A673 (cell line): ENCODE data around the gene COL4A1. TPM values are rescaled to one million over a fixed set of nuclear protein-coding genes. Genes with fewer than 3 reads are reported as not detected.

Experiments used
- BruUV-seq: library from RNA; stranded (reverse); fragments of 400-500 nt; replicated peaks from 2 replicates; lab custom pipeline; 2021; lab: Mats Ljungman, UMichigan
- CTCF ChIA-PET: fragments of 300-600 bp; sonication (Branson Sonifier 250); formaldehyde crosslinking; loops from one replicate; lab custom pipeline; 2022; ENCODE audit warnings: antibody characterized with exemption; lab: Charles Lee
- POLR2A ChIA-PET: fragments of 300-600 bp; sonication (Branson Sonifier 250); formaldehyde crosslinking; loops from one replicate; lab custom pipeline; 2022; ENCODE audit warnings: antibody characterized with exemption; ENCODE audit not compliant: low non-redundant PET; lab: Charles Lee
- DNase-seq: peaks from one replicate; pipeline ENCODE4 v3.0.0-alpha.2; 2015; ENCODE audit warnings: low spot score
- H3K27ac ChIP-seq: fragments of 200-600 bp; sonication (generic); 2 replicates; pipeline ENCODE4 v1.5.1; 2016; ENCODE audit warnings: mixed run types, low read depth, mild to moderate bottlenecking, mixed read lengths, antibody characterized with exemption, low read length; ENCODE audit not compliant: poor library complexity, severe bottlenecking
- H3K27me3 ChIP-seq: fragments of 200-600 bp; sonication (generic); replicated peaks from 2 replicates; pipeline ENCODE4 v1.6.1; 2017; ENCODE audit warnings: mixed run types, low read depth, mild to moderate bottlenecking, mixed read lengths, antibody characterized with exemption, low read length; ENCODE audit not compliant: insufficient read depth, poor library complexity
- H3K36me3 ChIP-seq: fragments of 200-600 bp; sonication (generic); 2 replicates; pipeline ENCODE4 v1.6.1; 2016; ENCODE audit warnings: mixed run types, mild to moderate bottlenecking, mixed read lengths, antibody characterized with exemption, low read length; ENCODE audit not compliant: insufficient read depth, poor library complexity, severe bottlenecking
- H3K4me1 ChIP-seq: fragments of 200-600 bp; sonication (generic); 2 replicates; pipeline ENCODE4 v1.6.1; 2017; ENCODE audit warnings: mixed run types, mild to moderate bottlenecking, mixed read lengths, antibody characterized with exemption, low read length; ENCODE audit not compliant: insufficient read depth, poor library complexity, severe bottlenecking
- H3K4me3 ChIP-seq: fragments of 200-600 bp; sonication (generic); 2 replicates; pipeline ENCODE4 v1.5.1; 2016; ENCODE audit warnings: low read depth, mixed run types, mild to moderate bottlenecking, mixed read lengths, low read length; ENCODE audit not compliant: poor library complexity, severe bottlenecking
- H3K9me3 ChIP-seq: fragments of 200-600 bp; sonication (generic); 2 replicates; pipeline ENCODE4 v1.6.1; 2016; ENCODE audit warnings: mixed run types, low read depth, mild to moderate bottlenecking, mixed read lengths, antibody characterized with exemption, low read length; ENCODE audit not compliant: poor library complexity, severe bottlenecking
- CTCF ChIP-seq: fragments of 300-800, 200-600 bp; sonication (generic); conservative IDR thresholded peaks from 2 replicates; pipeline ENCODE4 v1.5.1; 2017; ENCODE audit warnings: low read depth, mild to moderate bottlenecking, antibody characterized with exemption, low read length, moderate library complexity, mixed read lengths
- EZH2 ChIP-seq: fragments of 200-600 bp; sonication (generic); IDR thresholded peaks from 2 replicates; pipeline ENCODE4 v1.6.1; 2017; ENCODE audit warnings: borderline replicate concordance, low read depth, mild to moderate bottlenecking, mixed read lengths, antibody characterized with exemption, low read length; ENCODE audit not compliant: poor library complexity, severe bottlenecking
- intact Hi-C: fragments of 100-400 bp; cut with micrococcal nuclease; formaldehyde crosslinking; loops from one replicate; pipeline ENCODE4 v1.10.0; 2022; ENCODE audit not compliant: unreplicated experiment
- total RNA-seq: library from RNA; stranded (reverse); gene quantifications from 2 replicates; pipeline ENCODE4 v1.2.3, GENCODE V29; 2021

Gene COL4A1
- total RNA-seq, 1 experiment from 2014 or later = 83.9 TPM

GRCh38 chr13:110306340-110306959, 507 bp downstream of the COL4A1 start:
- Histone ChIP-seq H3K4me3 (peak overlapping the region; percentile 98), H3K27ac (peak overlapping the region; percentile 91), H3K4me1 (peaks cover 37% of the 10 kb centered on the region), H3K9me3 (no peaks in the 10 kb centered on the region), H3K27me3 (no peaks in the 10 kb centered on the region), H3K36me3 (no peaks in the 10 kb centered on the region)
- CTCF ChIA-PET = no interaction called here
- POLR2A ChIA-PET = no interaction called here
- DNase-seq = peak; percentile 58
- no peak for TF ChIP-seq EZH2
- no peak for TF ChIP-seq CTCF
- BruUV-seq = no TSS peak
- intact Hi-C loops = loop anchor here (2.0 to 5.0 kb wide), 3 partner anchors 56 to 106 kb away; no protein-coding TSS in a partner anchor

- TF ChIP-seq CTCF (no peak), EZH2 (no peak)
- H3K27me3 ChIP-seq = no peaks in the 10 kb centered on the region
- peak; percentile 33 for DNase-seq
- H3K4me1 ChIP-seq = peaks cover 37% of the 10 kb centered on the region
- H3K27ac ChIP-seq = no peak overlapping the region
- no peaks in the 10 kb centered on the region for H3K36me3 ChIP-seq
- POLR2A ChIA-PET = no interaction called here
- CTCF ChIA-PET = no interaction called here
- no TSS peak for BruUV-seq
- H3K9me3 ChIP-seq = no peaks in the 10 kb centered on the region
- H3K4me3 ChIP-seq = peak overlapping the region; percentile 98
- intact Hi-C loops = loop anchor here (2.0 to 5.0 kb wide), 3 partner anchors 56 to 107 kb away; no protein-coding TSS in a partner anchor
Measured at GRCh38 chr13:110305949-110306339, 1.0 kb downstream of the COL4A1 start.

GRCh38 chr13:110305544-110305943, 1.4 kb downstream of the COL4A1 start:
- no peaks in the 10 kb centered on the region for H3K9me3 ChIP-seq
- ChIA-PET CTCF (no interaction called here), POLR2A (no interaction called here)
- TF ChIP-seq EZH2 (no peak), CTCF (no peak)
- BruUV-seq = TSS peak; percentile 53
- DNase-seq = no peak
- H3K36me3 ChIP-seq = no peaks in the 10 kb centered on the region
- H3K4me3 ChIP-seq = peak overlapping the region; percentile 98
- no peak overlapping the region for H3K27ac ChIP-seq
- no peaks in the 10 kb centered on the region for H3K27me3 ChIP-seq
- intact Hi-C loops = loop anchor here (5.0 kb wide), 1 partner anchor 57 kb away; no protein-coding TSS in a partner anchor
- H3K4me1 ChIP-seq = peaks cover 35% of the 10 kb centered on the region
